ENCODE data around the gene CMKLR1.

The CMKLR1 gene

GRCh38 chr12:108302016-108302402 lies 37.1 kb downstream of the CMKLR1 start:
- no peak for DNase-seq (ENCODE audit: low read depth in 2 of 2)

- DNase-seq (ENCODE audit: low read depth in 2 of 2) = no peak
These were observed 37.8 kb downstream of the CMKLR1 start for GRCh38 chr12:108301346-108301745.

- no peak for DNase-seq (ENCODE audit: low read depth in 2 of 2)
These were observed 39.0 kb downstream of the CMKLR1 start for GRCh38 chr12:108299980-108300696.

GRCh38 chr12:108299516-108299915 lies 39.6 kb downstream of the CMKLR1 start:
- DNase-seq (ENCODE audit: low read depth in 2 of 2) = no peak

- DNase-seq (ENCODE audit: low read depth in 2 of 2) = no peak
These were observed 40.3 kb downstream of the CMKLR1 start for GRCh38 chr12:108298761-108299275.

GRCh38 chr12:108297895-108298760 lies 41.0 kb downstream of the CMKLR1 start:
- no peak for DNase-seq (ENCODE audit: low read depth in 2 of 2)

- no peak for DNase-seq (ENCODE audit: low read depth in 2 of 2)
These were observed 41.7 kb downstream of the CMKLR1 start for GRCh38 chr12:108297424-108297823.

- DNase-seq (ENCODE audit: low read depth in 2 of 2) = no peak
These were observed 42.2 kb downstream of the CMKLR1 start for GRCh38 chr12:108296945-108297344.

- no peak for DNase-seq (ENCODE audit: low read depth in 2 of 2)
These were observed 43.5 kb downstream of the CMKLR1 start for GRCh38 chr12:108295641-108296040.

- DNase-seq (ENCODE audit: low read depth in 2 of 2) = no peak
These were observed 49.6 kb downstream of the CMKLR1 start for GRCh38 chr12:108289350-108290161.

- no peak for DNase-seq (ENCODE audit: low read depth in 2 of 2)
These were observed 51.9 kb downstream of the CMKLR1 start for GRCh38 chr12:108287227-108287626.

- no peak for DNase-seq (ENCODE audit: low read depth in 2 of 2)
These were observed 54.1 kb downstream of the CMKLR1 start for GRCh38 chr12:108285016-108285415.

GRCh38 chr12:108284163-108284562 lies 54.9 kb downstream of the CMKLR1 start:
- no peak for DNase-seq (ENCODE audit: low read depth in 2 of 2)

GRCh38 chr12:108282676-108283075 lies 56.4 kb downstream of the CMKLR1 start:
- DNase-seq (ENCODE audit: low read depth in 2 of 2) = no peak

GRCh38 chr12:108282160-108282559 lies 57.0 kb downstream of the CMKLR1 start:
- DNase-seq (ENCODE audit: low read depth in 2 of 2) = no peak

GRCh38 chr12:108277613-108278012 lies 61.5 kb downstream of the CMKLR1 start:
- no peak for DNase-seq (ENCODE audit: low read depth in 2 of 2)

- DNase-seq (ENCODE audit: low read depth in 2 of 2) = no peak
These were observed 65.9 kb downstream of the CMKLR1 start for GRCh38 chr12:108273217-108273616.

GRCh38 chr12:108271951-108272872 lies 66.9 kb downstream of the CMKLR1 start:
- no peak for DNase-seq (ENCODE audit: low read depth in 2 of 2)

- no peak for DNase-seq (ENCODE audit: low read depth in 2 of 2)
These were observed 68.3 kb downstream of the CMKLR1 start for GRCh38 chr12:108270849-108271143.

GRCh38 chr12:108270035-108270848 lies 68.9 kb downstream of the CMKLR1 start:
- DNase-seq (ENCODE audit: low read depth in 2 of 2) = no peak
